Upper lobe of left lung (tissue), 4 donors: Measurements from ENCODE around the gene MKNK1.

ENCODE experiments used
- CTCF ChIP-seq, 6 experiments: fragments of 450-650 bp in 4 of 6; fragments of 200-600 bp in 2 of 6; sonication (generic) in 2 of 6; IDR thresholded peaks; one replicate each; pipeline ENCODE4 v1.5.1; 2016 to 2019; ENCODE audit warnings: antibody characterized with exemption in 6 of 6
- EP300 ChIP-seq, 4 donors: sonication (generic); formaldehyde crosslinking; IDR thresholded peaks; one replicate each; pipeline ENCODE4 v1.5.1; 2017; ENCODE audit warnings: antibody characterized with exemption in 4 of 4, control low read depth in 2 of 4
- POLR2A ChIP-seq, 4 donors: fragments of 450-650 bp; IDR thresholded peaks; one replicate each; pipeline ENCODE4 v1.5.1; 2016 to 2017; ENCODE audit warnings: antibody characterized with exemption in 4 of 4, mild to moderate bottlenecking in 2 of 4
- POLR2AphosphoS5 ChIP-seq, 2 donors: sonication (generic); formaldehyde crosslinking; IDR thresholded peaks; one replicate each; pipeline ENCODE4 v1.5.1; 2017; ENCODE audit warnings: antibody characterized with exemption in 2 of 2

DNA sequence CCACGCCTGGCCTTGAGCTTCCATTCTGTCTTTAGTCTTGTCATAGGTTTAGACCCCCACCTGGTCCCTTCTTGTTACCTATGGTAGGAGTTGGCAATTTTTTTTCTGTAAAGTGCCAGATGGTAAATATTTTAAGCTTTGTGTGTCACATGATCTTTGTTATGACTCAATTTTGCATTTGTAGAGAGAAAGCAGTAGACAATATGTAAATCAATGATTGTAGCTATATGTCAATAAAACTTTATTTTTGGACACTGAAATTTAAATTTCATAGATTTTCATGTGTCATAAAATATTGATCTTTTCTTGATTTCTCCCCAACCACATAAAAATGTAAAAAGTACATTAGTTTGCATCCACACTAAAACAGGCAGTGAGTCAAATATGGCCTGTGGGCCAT, 8.0 kb downstream of the MKNK1 start:
- no peak for TF ChIP-seq POLR2AphosphoS5 (IDR thresholded peaks at IDR 0.05)
- TF ChIP-seq POLR2A (IDR thresholded peaks at IDR 0.05): no peak
- no peak for TF ChIP-seq CTCF (IDR thresholded peaks at IDR 0.05)
- TF ChIP-seq EP300 (IDR thresholded peaks at IDR 0.05): no peak
